Mesenteric fat pad (tissue), 1 donor: ENCODE results near the gene RAI1. TPM values are rescaled to one million over a fixed set of nuclear protein-coding genes. Genes with fewer than 3 reads are reported as not detected.

Source experiments
- DNase-seq: peaks from one replicate; pipeline ENCODE4 v3.0.0-alpha.2; 2020; ENCODE audit warnings: low spot score
- total RNA-seq: library from RNA; stranded (reverse); fragmentation: NEBNext Ultra II Directional; extraction: Animal tissue kit (Norgen Biotek cat#: 25700); gene quantifications from one replicate; pipeline ENCODE4 v1.2.1, GENCODE V29; 2021
- donor health status: DM: yes; HTN: yes; CAD: no.

Gene RAI1
- total RNA-seq, 1 donor from 2014 or later, result 21.2 TPM

GRCh38 chr17:17841601-17842025 is 160.4 kb downstream of the RAI1 start:
- no peak for DNase-seq

GRCh38 chr17:17842111-17842876 is 161.0 kb downstream of the RAI1 start:
- DNase-seq, result no peak

GRCh38 chr17:17843096-17843495 is 161.8 kb downstream of the RAI1 start:
- DNase-seq, result no peak

- DNase-seq, result no peak
These were observed 162.8 kb downstream of the RAI1 start for GRCh38 chr17:17844079-17844478.

GRCh38 chr17:17844500-17844899 is 163.2 kb downstream of the RAI1 start:
- DNase-seq, result no peak

GRCh38 chr17:17845046-17845775 is 164.0 kb downstream of the RAI1 start:
- DNase-seq, result no peak

- DNase-seq, result no peak
These were observed 164.7 kb downstream of the RAI1 start for GRCh38 chr17:17846003-17846402.

- DNase-seq, result no peak
These were observed 165.4 kb downstream of the RAI1 start for GRCh38 chr17:17846645-17847044.

GRCh38 chr17:17847118-17847689 is 165.9 kb downstream of the RAI1 start:
- DNase-seq, result no peak

- no peak for DNase-seq
These were observed 166.5 kb downstream of the RAI1 start for GRCh38 chr17:17847726-17848125.

- DNase-seq, result no peak
These were observed 167.2 kb downstream of the RAI1 start for GRCh38 chr17:17848311-17849082.

- no peak for DNase-seq
These were observed 168.0 kb downstream of the RAI1 start for GRCh38 chr17:17849147-17849820.

- DNase-seq, result no peak
These were observed 168.7 kb downstream of the RAI1 start for GRCh38 chr17:17849845-17850373.

- no peak for DNase-seq
These were observed 170.1 kb downstream of the RAI1 start for GRCh38 chr17:17851103-17852002.

GRCh38 chr17:17852930-17853329 is 171.7 kb downstream of the RAI1 start:
- DNase-seq, result no peak

GRCh38 chr17:17853811-17854447 is 172.7 kb downstream of the RAI1 start:
- no peak for DNase-seq

- DNase-seq, result no peak
These were observed 174.7 kb downstream of the RAI1 start for GRCh38 chr17:17855976-17856375.

- DNase-seq, result no peak
These were observed 175.1 kb downstream of the RAI1 start for GRCh38 chr17:17856386-17856785.

- no peak for DNase-seq
These were observed 176.2 kb downstream of the RAI1 start for GRCh38 chr17:17857496-17857895.
